ENCODE measurements around the gene SLC8A2. TPM values are rescaled to one million over a fixed set of nuclear protein-coding genes. Genes with fewer than 3 reads are reported as not detected.
A peak's percentile ranks its signal among the peaks of the same experiment; 100 is the strongest.

SLC8A2 gene
- total RNA-seq, 4 donors from 2014 or later = not detected

- TF ChIP-seq CTCF (IDR thresholded peaks at IDR 0.05 in 4 of 5, conservative IDR thresholded peaks at IDR 0.05 in 1 of 5) (peak; percentile 67 to 95 (median 91)), POLR2A (IDR thresholded peaks at IDR 0.05) (no peak)
- ATAC-seq (peak; percentile 92 to 94), DNase-seq (peak; percentile 71 to 88)
- peaks cover 0 to 14% of the 10 kb centered on the region in 2 donors for H3K36me3 ChIP-seq
- intact Hi-C loops (cut with DNase I; ENCODE audit: low total_unique reads) = loop anchor here (1.0 to 10.0 kb wide), 3 partner anchors 31 to 1579 kb away; partner anchors contain the start of genes MYPOP and NAPA
- peak within 1 kb of the TSS; percentile 67 to 89 (median 79) for H3K4me3 ChIP-seq
- peaks cover 0 to 5% of the 10 kb centered on the region in 2 donors for H3K4me1 ChIP-seq
- peak within 1 kb of the TSS; percentile 89 to 95 (median 92) for H3K27ac ChIP-seq
- H3K9me3 ChIP-seq = no peaks in the 10 kb centered on the region
- no peaks in the 10 kb centered on the region for H3K27me3 ChIP-seq
- in situ Hi-C loops (cut with MboI; ENCODE audit: low sequenced_read_pairs in 4 of 4) = no loop called here
Measured at GRCh38 chr19:47483800-47484690, 12.4 kb upstream of the SLC8A2 start, which contains the start of gene KPTN. Gene KPTN, minus strand, starts transcription at chr19:47484219. Its CDS starts 59 bp downstream, at chr19:47484160.

- intact Hi-C loops (cut with DNase I; ENCODE audit: low total_unique reads) = loop anchor here (2.0 to 10.0 kb wide), 2 partner anchors 46 to 1578 kb away; partner anchors contain the start of gene MYPOP
- Histone ChIP-seq H3K27ac (peak overlapping the region in 1 of 4 donors; percentile 93), H3K27me3 (no peaks in the 10 kb centered on the region), H3K4me3 (peak overlapping the region in 3 of 4 donors; percentile 67 to 89 (median 79)), H3K4me1 (peaks cover 0 to 5% of the 10 kb centered on the region in 2 donors), H3K9me3 (no peaks in the 10 kb centered on the region), H3K36me3 (peaks cover 0 to 8% of the 10 kb centered on the region in 2 donors)
- peak in 1 of 2 donors; percentile 16 for DNase-seq
- no peak for TF ChIP-seq CTCF (IDR thresholded peaks at IDR 0.05 in 4 of 5, conservative IDR thresholded peaks at IDR 0.05 in 1 of 5)
- no peak for TF ChIP-seq POLR2A (IDR thresholded peaks at IDR 0.05)
- in situ Hi-C loops (cut with MboI; ENCODE audit: low sequenced_read_pairs in 4 of 4) = no loop called here
- ATAC-seq = no peak
Measured at GRCh38 chr19:47483200-47483599, 11.5 kb upstream of the SLC8A2 start.

GRCh38 chr19:47481460-47482052 lies 9.9 kb upstream of the SLC8A2 start:
- in situ Hi-C loops (cut with MboI; ENCODE audit: low sequenced_read_pairs in 4 of 4) = no loop called here
- no peak overlapping the region for H3K27ac ChIP-seq
- ATAC-seq (no peak), DNase-seq (no peak)
- TF ChIP-seq CTCF (IDR thresholded peaks at IDR 0.05 in 4 of 5, conservative IDR thresholded peaks at IDR 0.05 in 1 of 5) (no peak), POLR2A (IDR thresholded peaks at IDR 0.05) (no peak)
- H3K4me3 ChIP-seq = no peak overlapping the region
- H3K36me3 ChIP-seq = no peaks in the 10 kb centered on the region
- H3K9me3 ChIP-seq = no peaks in the 10 kb centered on the region
- no peaks in the 10 kb centered on the region for H3K27me3 ChIP-seq
- peaks cover 0 to 5% of the 10 kb centered on the region in 2 donors for H3K4me1 ChIP-seq
- intact Hi-C loops (cut with DNase I; ENCODE audit: low total_unique reads) = loop anchor here (2.0 to 10.0 kb wide), 2 partner anchors 45 to 1577 kb away; partner anchors contain the start of gene MYPOP

GRCh38 chr19:47480658-47481057 lies 9.0 kb upstream of the SLC8A2 start:
- TF ChIP-seq POLR2A (IDR thresholded peaks at IDR 0.05) (no peak), CTCF (IDR thresholded peaks at IDR 0.05 in 4 of 5, conservative IDR thresholded peaks at IDR 0.05 in 1 of 5) (no peak)
- Histone ChIP-seq H3K27me3 (no peaks in the 10 kb centered on the region), H3K27ac (no peak overlapping the region), H3K4me1 (peaks cover 0 to 5% of the 10 kb centered on the region in 2 donors), H3K9me3 (no peaks in the 10 kb centered on the region), H3K36me3 (no peaks in the 10 kb centered on the region), H3K4me3 (peak overlapping the region in 1 of 4 donors; percentile 26)
- intact Hi-C loops (cut with DNase I; ENCODE audit: low total_unique reads) = loop anchor here (10.0 kb wide), 1 partner anchor 1576 kb away; the partner anchor contains the start of gene MYPOP
- DNase-seq (no peak), ATAC-seq (no peak)
- in situ Hi-C loops (cut with MboI; ENCODE audit: low sequenced_read_pairs in 4 of 4) = no loop called here

All from gastrocnemius medialis (tissue), 4 donors.